Measurements from ENCODE around the gene MAMLD1. TPM values are rescaled to one million over a fixed set of nuclear protein-coding genes. Genes with fewer than 3 reads are reported as not detected.

Gene MAMLD1
- total and polyA plus RNA-seq, 2 of the 8 experiments (the other 6 are each of a cell fraction or from before 2014, with no cell fraction given), result 0.09 to 0.26 TPM

- TF ChIP-seq RAD21 (IDR thresholded peaks at IDR 0.05 in 1 of 2, conservative IDR thresholded peaks at IDR 0.05 in 1 of 2; ENCODE audit: low read depth in 2 of 2, low read length in 2 of 2), result peak; percentile 61 to 78
- peak in 2 of 3 experiments; percentile 44 to 57; a peak in 3 of 4 replicates for TF ChIP-seq CTCF (IDR thresholded peaks at IDR 0.05; ENCODE audit: control extremely low read depth in 1 of 3, insufficient read depth in 1 of 3, low read depth in 1 of 3, low read length in 3 of 3)
- no peak for TF ChIP-seq ATF3 (IDR thresholded peaks at IDR 0.05; ENCODE audit: insufficient read depth, low read depth, low read length)
- Histone ChIP-seq H4K5ac (ENCODE audit: insufficient read length, low read depth, low read length) (no peak overlapping the region), H3K18ac (ENCODE audit: extremely low read depth, low read length) (no peak overlapping the region; the same call in 1 of the 2 replicates), H2BK12ac (ENCODE audit: low read depth, low read length) (0 out of 2 replicates have a peak overlapping the region, but pooled peaks have one; percentile 60), H3K79me2 (ENCODE audit: control insufficient read depth in 1 of 2, insufficient read depth in 2 of 2, low read length in 2 of 2) (no peaks in the 10 kb centered on the region), H3K23ac (ENCODE audit: insufficient read length) (no peak overlapping the region), H3K9ac (replicated peaks in 1 of 4; ENCODE audit: extremely low read depth in 1 of 4, low read depth in 3 of 4, low read length in 3 of 4) (no peak overlapping the region), H3K9me3 (ENCODE audit: insufficient read depth in 2 of 2, low read depth in 1 of 2, low read length in 1 of 2) (no peaks in the 10 kb centered on the region), H3K56ac (replicated peaks; ENCODE audit: insufficient read length, low read depth, low read length) (no peak overlapping the region), H3K4me3 (ENCODE audit: extremely low read depth in 1 of 4, insufficient read depth in 2 of 4, low read depth in 3 of 4, low read length in 4 of 4) (no peak overlapping the region), H3K4ac (replicated peaks; ENCODE audit: insufficient read length, low read depth, low read length) (no peak overlapping the region), H3K14ac (ENCODE audit: insufficient read length) (no peak overlapping the region), H3K4me2 (ENCODE audit: insufficient read depth in 1 of 2, low read depth in 2 of 2, low read length in 2 of 2) (no peak overlapping the region), H3K4me1 (replicated peaks in 1 of 4; ENCODE audit: control insufficient read depth in 3 of 4, insufficient read depth in 4 of 4, low read length in 3 of 4) (peaks cover 0 to 9% (median 3%) of the 10 kb centered on the region in 4 experiments; a peak in 3 of 7 replicates), H3K23me2 (ENCODE audit: low read depth, low read length) (no peaks in the 10 kb centered on the region; the same call in 1 of the 2 replicates), H2BK120ac (replicated peaks; ENCODE audit: low read depth, low read length) (no peak overlapping the region), H4K20me1 (replicated peaks in 1 of 2; ENCODE audit: control insufficient read depth in 1 of 2, insufficient read depth in 2 of 2, low read length in 2 of 2) (no peaks in the 10 kb centered on the region), H2BK5ac (ENCODE audit: low read depth, low read length) (no peak overlapping the region), H2AFZ (ENCODE audit: low read length) (0 out of 2 replicates have a peak overlapping the region, but pooled peaks have one; percentile 53), H3K27me3 (replicated peaks in 1 of 4; ENCODE audit: control insufficient read depth in 3 of 4, extremely low read depth in 1 of 4, insufficient read depth in 3 of 4, low read length in 3 of 4) (peaks cover 0 to 29% (median 21%) of the 10 kb centered on the region in 4 experiments; a peak in 6 of 7 replicates), H4K8ac (ENCODE audit: extremely low read depth, insufficient read depth, low read length) (no peak overlapping the region), H3K36me3 (ENCODE audit: control insufficient read depth in 2 of 4, insufficient read depth in 4 of 4, low read length in 3 of 4) (no peaks in the 10 kb centered on the region), H3K27ac (ENCODE audit: low read depth, low read length) (no peak overlapping the region), H4K91ac (replicated peaks; ENCODE audit: insufficient read length, low read length) (peak overlapping the region; percentile 10), H2AK5ac (ENCODE audit: low read depth, low read length) (no peak overlapping the region), H2BK20ac (ENCODE audit: low read length) (no peak overlapping the region), H2BK15ac (ENCODE audit: low read length) (no peak overlapping the region), H3K79me1 (ENCODE audit: low read depth, low read length) (no peaks in the 10 kb centered on the region)
- 54% methylated on average over 6 of the region's 11 CpGs; no CpG with 5 or more reads in 1 of the 2 experiments for WGBS, 2 experiments (ENCODE audit: extremely low coverage in 1 of 2, insufficient coverage in 1 of 2, insufficient read length in 1 of 2, insufficient replicate concordance in 2 of 2, low coverage in 1 of 2, low lambda C conversion rate in 2 of 2, missing lambda C conversion rate in 1 of 2)
- DNase-seq (ENCODE audit: low read depth in 1 of 2, low spot score in 2 of 2), result no peak
- ChIA-PET CTCF (ENCODE audit: partially characterized antibody) (interaction anchor here (0.7 to 2.5 kb wide), 25 partner anchors 9 to 173 kb away, joined by 3 to 10 read pairs (median 3); partner anchors contain the start of gene MTM1), POLR2A (ENCODE audit: partially characterized antibody) (interaction anchor here (0.6 kb wide), 1 partner anchor 169 kb away, joined by 4 read pairs; no protein-coding TSS in a partner anchor)
- peak; percentile 73 for FAIRE-seq
These were observed 181.2 kb downstream of the MAMLD1 start for GRCh38 chrX:150544222-150544787.
